Measurements from ENCODE around the gene CPEB1. TPM values are rescaled to one million over a fixed set of nuclear protein-coding genes. Genes with fewer than 3 reads are reported as not detected.
"Not testable (repeated sequence)": the region's sequence is repeated elsewhere in the genome, so short reads cannot be mapped to it uniquely, and the experiment has no call there.

The CPEB1 gene
- total RNA-seq, 1 donor from 2014 or later = 0.07 TPM

DNA sequence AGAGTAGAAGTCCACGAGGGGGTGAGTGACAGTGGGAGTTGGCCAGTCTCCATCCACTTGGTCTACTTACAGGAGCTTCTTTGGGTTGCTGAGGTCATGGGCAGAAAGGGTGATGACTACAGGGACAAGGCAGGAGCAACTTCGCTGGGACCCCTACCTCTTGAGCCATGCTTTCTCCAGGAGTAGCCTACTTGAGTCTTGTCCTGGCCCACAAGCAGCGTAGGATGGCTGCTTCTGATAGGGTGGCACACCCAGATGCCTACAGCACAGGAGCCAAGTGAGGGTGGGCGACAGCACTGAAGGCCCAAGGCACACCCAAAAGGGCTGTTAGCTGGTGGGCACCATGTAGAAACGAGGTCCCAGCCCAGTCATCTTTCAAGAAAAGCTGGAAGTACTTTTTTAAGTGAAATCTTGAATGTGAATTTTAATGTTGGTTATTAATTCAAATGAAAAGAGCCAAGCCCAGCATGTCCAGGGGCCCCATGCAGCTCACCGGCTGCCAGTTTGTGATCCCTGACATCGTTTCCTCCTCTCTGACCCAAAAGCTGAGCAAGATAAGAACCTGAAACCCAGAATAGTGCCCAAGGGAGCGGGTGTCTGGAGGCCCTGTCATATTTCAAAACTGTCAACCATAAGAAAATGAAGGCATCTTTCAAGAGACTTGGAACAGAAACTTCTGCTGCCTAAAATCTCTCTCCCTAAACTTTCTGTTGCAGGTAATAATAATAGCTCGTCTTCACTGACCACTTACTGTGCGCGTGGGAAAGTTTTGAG is 2.2 kb upstream of the CPEB1 start:
- DNase-seq (ENCODE audit: low read depth, low spot score) = no peak

DNA sequence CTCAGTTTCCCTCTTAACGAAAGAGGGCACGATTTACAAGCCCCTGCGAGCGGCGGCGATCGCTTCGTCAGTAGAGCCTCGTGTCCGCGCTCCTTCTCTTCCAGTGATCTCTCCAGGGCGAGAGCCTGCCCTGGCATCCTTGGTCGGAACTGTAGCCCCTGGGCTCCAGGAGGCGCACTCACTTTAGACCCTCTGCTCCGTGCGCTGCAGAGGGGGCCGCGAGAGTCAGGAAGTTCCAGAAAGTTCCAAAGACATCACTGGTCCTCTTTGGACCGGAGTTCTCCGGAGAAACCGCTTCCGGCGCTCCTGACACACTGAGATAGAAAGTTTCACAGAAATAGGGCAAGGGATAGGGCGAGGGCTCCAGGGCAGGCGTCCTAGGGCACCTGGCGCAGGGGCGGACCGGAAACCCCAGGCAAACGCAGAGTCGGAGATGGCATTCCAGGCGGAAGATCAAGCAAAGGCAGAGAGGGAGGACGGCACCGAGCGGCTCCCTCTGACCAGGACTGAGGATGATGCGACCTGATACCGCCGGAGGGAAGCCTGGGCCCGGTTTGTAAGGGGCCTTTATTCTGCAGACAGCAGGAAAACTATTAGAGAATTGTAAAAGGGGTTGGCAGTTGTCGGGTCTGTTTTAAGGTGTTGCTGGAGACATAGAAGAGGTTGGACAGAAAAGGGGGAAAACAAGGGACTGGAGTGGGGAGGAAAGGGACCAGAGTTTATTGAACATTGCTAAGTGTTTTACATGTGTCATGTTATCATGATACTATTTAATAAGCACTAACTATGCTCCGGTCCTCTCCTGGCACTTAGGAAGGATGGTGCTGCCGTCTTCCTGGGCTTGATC is 1.3 kb upstream of the CPEB1 start:
- DNase-seq (ENCODE audit: low read depth, low spot score) = no peak

DNA sequence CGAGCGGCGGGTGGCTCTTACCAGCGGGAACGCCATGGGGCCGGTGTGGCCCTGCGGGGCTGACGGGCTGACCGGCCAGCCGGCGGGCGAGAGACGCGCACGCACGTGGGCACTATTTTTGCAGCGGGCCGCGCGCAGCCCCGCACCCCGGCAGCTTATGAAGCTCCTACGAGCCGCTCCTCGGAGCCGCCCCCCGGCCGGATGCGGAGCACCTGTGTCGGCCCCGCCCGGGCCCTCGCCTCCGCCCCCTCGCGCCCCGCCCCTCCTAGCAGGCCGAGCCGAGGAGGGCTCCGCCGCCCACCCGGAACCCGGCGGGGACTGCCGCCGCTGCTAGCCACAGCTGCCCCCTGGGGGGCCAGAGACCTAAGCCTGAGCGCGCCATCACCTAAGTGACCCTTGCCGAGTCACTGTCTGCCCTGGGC is 683 bp upstream of the CPEB1 start:
- DNase-seq (ENCODE audit: low read depth, low spot score) = no peak

DNA sequence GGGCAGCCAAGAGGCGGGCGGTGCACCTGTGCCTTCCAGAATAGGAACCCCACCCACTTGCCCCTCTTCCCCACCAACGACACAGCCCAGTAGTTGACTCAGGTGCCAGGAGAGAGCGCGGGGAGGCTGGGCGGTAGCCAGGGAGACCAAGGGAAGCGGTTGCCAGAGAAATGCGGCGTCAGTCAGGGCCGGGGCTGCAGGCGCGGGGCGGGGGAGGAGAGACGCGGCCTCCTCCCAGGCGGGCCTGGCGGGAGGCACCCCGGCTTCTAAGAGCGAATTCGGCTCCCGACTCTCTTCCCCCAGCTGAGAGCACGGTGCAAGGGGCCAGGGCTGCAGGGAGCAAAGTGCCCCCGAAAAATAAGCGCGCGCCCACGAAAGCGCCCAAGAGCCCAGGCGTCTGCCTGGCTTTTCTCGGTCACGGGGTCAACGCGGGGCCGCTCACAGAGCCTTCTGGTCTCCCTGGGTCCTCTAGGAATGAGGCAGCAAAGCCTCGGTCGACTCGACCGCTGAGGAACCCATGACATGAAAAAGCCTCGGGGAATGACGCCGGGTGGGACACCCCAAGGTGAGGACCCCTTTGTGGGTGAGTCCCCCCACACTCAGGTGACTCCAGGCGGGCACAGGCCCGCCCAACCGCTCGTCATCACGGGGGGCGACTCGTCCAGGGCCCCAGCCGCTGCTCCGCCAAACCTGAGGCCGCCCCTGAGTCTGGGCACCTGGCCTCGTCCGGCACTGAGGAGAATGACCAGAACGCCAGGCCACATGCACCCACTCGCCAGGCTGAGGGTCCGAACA is 716 bp downstream of the CPEB1 start:
- DNase-seq (ENCODE audit: low read depth, low spot score) = no peak

DNA sequence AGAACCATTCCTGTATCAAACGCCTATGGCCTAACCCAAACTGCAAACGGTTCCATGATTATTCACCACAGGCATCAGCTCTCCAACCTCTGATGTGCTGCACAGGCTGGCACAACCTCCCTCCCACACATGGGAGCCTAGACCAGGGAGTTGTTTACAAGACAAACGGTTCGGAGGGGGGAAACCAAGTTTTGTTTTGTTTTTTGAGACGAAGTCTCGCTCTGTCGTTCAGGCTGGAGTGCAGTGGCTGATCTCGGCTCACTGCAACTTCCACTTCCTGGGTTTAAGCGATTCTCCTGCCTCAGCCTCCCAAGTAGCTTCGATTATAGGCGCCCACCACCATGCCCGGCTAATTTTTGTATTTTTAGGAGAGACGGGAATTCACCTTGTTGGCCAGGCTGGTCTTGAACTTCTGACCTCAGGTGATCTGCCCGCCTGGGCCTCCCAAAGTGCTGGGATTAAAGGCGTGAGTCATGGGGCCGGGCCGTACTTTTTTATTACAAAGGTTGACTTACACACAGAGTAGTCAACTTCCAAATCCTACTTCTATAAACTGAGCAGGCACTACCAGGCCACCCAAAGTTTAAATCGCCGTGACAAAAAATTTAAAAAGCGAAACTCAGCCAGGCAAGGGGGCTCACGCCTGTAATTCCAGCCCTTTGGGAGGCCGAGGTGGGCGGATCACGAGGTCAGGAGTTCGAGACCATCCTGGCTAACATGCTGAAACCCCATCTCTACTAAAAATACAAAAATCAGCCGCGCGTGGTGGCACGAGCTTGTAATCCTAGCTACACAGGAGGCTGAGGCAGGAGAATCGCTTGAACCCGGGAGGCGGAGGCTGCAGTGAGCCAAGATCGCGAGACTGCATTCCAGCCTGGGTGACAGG is 2.0 kb downstream of the CPEB1 start:
- DNase-seq (ENCODE audit: low read depth, low spot score) = not testable (repeated sequence)

DNA sequence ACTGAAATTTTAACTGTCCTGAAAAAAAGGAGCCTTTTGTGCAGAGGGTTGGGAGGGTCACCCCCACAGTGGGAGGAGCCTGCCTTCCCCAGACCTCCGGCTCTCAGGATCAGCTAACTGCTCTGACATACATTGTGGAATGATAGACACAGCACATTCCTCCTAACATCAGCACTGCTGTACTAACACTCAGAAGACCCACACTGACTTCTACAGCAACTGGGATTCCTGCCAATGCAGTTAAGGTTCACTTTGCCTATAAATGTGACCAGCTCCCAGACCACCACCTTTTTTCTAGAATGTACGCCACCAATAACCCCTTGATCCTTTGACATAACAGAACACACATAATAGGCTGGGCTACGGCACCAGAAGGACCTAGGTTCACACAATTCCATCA is 3.2 kb downstream of the CPEB1 start:
- no peak for DNase-seq (ENCODE audit: low read depth, low spot score)

DNA sequence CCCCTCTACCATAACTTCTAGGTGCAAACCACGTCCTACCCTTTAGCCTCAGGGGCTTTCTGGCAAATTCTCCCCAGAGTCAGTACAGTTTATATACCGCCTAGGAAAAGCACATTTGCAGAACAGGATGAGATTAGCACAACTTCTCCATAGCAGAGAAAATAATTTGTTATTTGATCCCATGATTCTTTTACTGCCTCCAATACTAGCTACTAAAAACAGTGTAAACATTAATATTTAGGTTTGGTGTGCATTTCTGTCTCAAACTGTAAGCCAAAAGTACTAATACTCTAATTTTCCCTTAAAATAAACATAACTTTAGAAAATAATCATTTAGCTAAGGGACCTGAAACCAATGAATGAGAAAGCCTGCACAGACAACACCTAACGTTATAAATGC is 4.5 kb downstream of the CPEB1 start:
- no peak for DNase-seq (ENCODE audit: low read depth, low spot score)

DNA sequence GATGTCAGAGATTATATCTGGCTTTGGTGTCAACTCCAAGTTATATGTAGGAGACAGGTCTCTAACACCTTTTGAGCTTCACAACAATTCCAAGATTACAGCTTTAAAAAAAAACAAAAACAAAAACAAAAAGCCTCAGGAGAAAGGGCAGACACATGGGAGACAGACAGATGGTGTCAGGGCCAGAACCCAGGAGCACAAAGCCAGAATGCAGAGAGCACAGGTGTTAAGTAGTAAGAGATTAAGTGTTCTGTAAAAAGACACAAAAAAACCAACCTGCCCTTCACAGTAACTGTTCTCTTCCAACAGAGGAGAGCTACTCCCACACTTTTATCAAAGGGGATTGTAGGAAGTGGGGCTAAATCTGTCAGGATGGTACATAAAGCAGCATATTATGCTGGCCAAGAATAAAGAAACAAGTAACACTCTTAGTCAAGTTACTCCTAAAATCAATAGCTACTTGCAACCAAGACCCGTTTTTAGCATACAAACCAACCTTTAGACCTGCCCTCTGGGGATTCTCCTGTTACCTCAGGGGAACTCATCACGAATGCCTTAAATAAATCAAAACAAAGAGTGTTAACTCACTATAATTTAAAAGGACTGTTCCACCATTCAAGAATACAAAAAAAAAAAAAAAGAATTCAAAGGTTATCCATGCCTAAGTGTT is 5.9 kb downstream of the CPEB1 start:
- DNase-seq (ENCODE audit: low read depth, low spot score) = no peak

DNA sequence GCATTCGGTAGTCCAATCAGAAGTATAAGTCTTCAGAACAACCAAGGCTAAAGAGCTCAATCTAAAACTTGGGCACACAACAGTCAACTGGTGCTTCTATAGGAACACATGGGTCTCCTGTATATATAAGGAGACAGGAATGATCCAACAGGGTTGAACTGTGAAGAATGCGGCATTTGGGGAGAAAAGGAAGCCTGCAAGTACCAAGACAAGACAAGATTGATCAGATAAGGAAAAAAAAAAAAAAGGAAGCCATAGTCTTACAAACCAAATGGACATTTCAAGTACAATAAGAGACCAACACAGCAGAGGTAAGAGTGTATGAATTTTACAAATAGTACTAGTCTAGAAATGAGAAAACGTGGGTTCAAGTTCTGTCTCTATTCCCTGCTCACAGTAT is 6.5 kb downstream of the CPEB1 start:
- DNase-seq (ENCODE audit: low read depth, low spot score) = no peak

DNA sequence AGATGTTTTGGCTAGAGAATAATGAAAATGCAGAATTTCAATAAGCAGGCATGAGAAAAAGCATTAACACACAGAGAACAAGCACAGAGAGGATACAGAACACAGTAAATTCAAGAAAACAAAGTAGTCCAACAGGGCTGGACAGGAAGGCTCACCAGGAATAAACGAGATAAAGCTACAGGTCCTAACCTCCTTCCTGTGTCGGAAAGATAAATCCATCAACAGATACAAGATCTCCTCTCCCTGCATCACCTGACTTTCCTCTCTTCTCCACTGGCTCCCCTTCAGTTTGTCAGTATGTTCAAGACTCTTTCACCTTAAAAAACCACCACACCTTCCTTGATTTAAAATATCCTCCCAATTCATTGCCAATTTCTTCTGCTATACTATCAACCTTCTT is 11.4 kb downstream of the CPEB1 start:
- DNase-seq (ENCODE audit: low read depth, low spot score) = no peak

DNA sequence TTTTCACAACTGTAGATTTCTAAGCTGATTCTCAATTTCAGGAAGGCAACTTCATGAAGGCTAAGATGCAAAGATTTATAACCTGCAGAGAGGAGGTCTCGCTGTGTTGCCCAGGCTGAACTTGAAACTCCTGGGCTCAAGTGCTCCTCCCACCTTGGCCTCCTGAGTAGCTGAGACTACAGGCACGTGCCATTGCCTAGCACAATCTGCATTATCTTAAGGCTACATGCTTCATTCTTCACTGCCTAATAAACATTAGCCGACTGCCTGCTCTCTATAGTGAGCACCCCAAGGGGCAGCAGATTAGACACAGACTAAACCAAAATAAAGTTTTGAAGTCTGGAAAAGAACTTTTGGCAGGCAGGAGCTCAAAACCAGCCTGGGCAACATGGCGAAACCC is 17.1 kb downstream of the CPEB1 start:
- DNase-seq (ENCODE audit: low read depth, low spot score) = no peak

DNA sequence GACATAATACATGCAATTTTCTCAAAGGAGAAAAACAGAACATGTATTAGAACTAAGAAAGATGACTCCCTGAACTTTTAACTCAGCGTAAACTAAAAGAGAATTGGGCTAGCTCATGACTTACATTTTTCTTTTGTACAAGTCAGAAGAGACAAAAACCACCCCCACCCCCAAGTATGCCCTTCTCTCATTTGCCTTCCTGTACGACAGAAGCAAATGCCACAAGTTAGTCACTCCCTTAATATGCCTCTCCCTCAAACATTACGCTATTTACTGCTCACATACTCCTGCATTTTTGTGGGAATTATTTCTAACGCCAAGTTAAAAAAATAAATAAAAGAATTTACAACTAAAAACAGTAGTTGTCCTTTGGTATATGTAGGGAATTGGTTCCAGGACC is 22.0 kb downstream of the CPEB1 start:
- DNase-seq (ENCODE audit: low read depth, low spot score) = no peak

DNA sequence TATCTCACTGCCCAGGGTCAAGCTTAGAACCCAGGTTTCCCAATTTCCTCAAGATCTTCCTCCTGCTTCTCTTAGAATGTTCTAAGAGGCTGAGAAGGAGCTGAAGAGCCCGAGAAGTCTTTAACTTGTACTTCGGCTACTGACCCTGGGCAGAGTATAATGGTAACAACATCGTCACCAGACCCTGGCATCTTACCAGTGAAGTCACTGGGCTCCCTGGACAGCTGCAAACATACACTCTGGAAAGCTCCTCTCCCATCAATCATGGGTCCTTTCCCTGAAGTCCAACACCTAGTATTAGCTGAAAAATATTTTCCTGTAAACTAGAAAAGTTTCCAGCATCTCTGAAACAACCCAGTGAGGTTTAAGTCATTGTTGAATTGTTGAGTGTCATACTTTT is 22.7 kb downstream of the CPEB1 start:
- DNase-seq (ENCODE audit: low read depth, low spot score) = no peak

DNA sequence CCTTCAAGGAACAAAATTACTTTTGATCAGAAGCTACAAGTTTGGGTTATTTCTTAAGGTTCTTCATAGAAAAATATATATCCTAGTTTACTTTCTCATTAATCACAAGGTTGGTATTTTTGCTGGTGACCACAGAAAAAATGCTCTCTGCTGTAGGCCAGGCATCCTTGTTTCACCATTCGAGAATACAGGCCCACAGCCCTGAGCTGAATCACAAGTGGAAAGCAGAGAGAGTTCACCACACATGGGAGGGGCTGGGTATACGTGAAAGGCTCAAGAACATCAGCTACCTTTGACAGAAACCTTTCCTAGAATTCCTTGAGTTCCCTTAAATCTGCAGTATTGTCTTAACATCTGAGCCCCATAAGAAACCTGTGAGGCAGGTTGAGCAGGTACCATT is 23.2 kb downstream of the CPEB1 start:
- no peak for DNase-seq (ENCODE audit: low read depth, low spot score)

DNA sequence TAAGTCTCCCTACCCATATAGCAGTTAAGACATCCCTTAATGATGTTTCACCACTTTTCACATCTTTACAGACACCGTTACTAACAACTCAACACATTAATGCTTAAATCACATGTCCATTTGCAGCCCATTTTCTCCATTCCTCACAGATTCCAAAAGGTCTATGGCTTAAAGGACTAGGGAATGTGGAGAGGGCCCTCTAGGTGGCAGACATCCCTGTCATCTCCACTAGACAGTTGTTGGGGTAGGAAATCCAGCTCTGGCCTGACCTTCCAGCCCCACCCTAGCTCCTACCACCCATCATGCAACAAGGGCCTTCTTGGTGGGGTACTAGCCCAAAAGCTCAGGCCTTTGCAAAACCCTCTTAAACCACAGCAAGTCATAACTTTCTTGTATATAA is 25.2 kb downstream of the CPEB1 start:
- no peak for DNase-seq (ENCODE audit: low read depth, low spot score)

DNA sequence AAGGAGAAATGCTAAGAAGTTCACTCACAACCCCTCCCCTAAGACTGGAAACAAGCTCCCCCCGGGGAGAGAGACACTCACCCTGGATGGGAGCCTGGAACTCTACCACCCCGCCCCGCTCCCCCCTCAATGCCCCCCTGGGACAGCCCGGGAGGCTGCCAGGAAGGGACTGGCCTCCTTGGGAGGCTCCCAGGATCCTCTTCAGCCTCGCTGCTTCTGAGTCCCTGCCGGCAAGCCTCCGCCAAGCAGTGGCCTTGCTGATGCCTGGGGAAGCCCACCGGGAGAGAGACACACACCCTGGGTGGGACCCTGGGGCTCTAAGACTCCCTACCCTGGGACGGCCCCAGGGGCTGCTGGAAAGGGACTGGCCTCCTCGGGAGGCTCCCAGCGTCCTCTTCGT is 33.4 kb downstream of the CPEB1 start:
- DNase-seq (ENCODE audit: low read depth, low spot score) = no peak

DNA sequence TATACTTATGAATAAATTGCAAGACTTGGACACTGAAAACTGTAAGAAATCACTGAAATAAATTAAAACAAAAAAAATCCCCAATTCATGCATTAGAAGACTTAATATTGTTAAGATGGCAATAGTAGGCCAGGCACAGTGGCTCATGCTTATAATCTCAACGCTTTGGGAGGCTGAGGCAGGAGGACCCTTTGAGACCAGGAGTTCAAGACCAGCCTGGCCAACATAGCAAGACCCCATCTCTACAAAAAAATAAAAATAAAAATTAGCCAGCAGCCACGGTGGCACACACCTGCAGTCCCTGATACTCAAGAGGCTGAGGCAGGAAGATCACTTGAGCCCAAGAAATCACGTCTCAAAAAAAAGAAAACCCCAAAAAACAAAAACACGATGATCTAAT is 35.8 kb downstream of the CPEB1 start:
- no peak for DNase-seq (ENCODE audit: low read depth, low spot score)

DNA sequence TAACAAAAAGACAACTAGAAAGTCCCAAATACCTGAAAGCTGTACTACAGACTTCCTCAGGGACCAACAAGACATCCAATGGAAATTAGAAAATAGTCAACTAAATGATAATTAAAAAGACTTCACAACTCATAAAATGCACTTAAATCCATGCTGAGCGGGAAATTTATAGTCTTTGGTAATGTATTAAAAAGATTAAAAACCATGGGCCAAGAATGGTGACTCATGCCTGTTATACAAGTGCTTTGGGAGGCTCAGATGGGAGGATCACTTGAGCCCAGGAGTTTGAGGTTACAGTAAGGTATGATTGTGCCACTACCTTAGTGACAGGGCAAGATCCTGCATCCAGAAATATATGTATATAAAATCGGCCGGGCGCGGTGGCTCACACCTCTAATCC is 45.0 kb downstream of the CPEB1 start:
- no peak for DNase-seq (ENCODE audit: low read depth, low spot score)

DNA sequence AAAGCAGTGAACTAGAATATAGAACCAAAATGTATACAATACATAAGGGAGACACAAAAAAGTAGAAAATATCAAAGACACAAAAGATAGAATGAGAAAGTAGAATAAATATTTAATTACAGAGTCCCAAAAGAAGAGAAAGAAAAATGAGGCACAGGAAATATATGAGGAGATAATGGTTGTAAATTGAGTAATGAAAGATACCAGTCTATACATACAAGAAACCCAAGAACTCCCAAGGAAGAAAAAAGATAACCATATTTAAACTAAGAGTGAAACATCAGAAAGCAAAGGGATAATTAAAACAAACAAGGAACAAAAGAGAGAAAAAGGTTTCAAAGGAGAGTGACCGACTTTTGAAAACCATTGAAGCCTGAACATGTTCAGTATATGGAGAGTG is 47.3 kb downstream of the CPEB1 start:
- DNase-seq (ENCODE audit: low read depth, low spot score) = no peak

DNA sequence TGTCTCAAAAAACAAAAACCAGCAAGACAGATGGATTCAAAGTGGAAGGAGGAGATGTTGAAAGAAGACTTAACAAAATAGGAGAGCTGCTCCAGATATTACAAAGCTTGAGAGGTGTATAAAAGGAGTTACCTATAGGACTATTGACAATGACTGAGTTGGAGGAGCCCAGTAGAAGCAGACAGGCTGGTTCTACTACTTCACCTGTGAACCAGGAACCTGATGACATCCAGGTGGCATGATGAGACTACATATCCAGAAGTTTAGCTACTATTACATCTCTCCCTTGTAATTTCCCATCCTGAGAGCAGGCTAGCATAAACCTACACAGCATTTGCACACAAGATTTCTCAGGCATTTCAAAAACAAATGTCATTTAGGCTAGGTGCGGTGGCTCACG is 49.3 kb downstream of the CPEB1 start:
- DNase-seq (ENCODE audit: low read depth, low spot score) = no peak

DNA sequence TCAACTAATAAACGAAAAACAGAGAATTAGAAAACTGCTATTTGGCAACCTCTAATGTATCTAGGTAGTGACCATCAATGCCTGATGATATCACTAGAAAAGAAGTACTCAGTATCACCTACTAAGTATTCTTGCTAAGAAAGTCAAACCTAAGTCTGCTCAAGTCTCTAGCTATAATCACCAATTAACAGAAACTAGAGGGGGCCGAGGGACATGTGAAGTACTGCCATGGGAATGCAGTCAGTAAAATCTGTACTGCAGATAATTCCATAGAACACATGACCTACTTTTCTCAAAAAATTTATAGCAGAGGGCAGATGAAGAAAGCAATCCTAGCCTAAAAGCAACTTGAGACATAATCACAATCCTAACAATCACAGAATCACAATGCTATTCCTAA is 51.4 kb downstream of the CPEB1 start:
- DNase-seq (ENCODE audit: low read depth, low spot score) = no peak

Data from pulmonary artery endothelial cell (primary cell).